ENCODE results near the gene DRAM2. TPM values are rescaled to one million over a fixed set of nuclear protein-coding genes. Genes with fewer than 3 reads are reported as not detected.

The DRAM2 gene
- total RNA-seq, 1 donor from 2014 or later = 33.9 TPM

- H3K4me1 Mint-ChIP-seq (ENCODE audit: low read depth, unreplicated experiment) = no peaks in the 10 kb centered on the region
- no peaks in the 10 kb centered on the region for H3K9me3 Mint-ChIP-seq (ENCODE audit: unreplicated experiment)
- H3K9ac ChIP-seq (ENCODE audit: low read length) = no peak overlapping the region
- H3K4me3 ChIP-seq (ENCODE audit: insufficient read depth, low read depth, low read length) = no peak overlapping the region
- H4K20me1 ChIP-seq (ENCODE audit: insufficient read depth, low read length) = peaks cover 23% of the 10 kb centered on the region
- peaks cover 66% of the 10 kb centered on the region for H3K79me2 ChIP-seq (ENCODE audit: insufficient read depth, low read length)
- no peak overlapping the region for H3K4me2 ChIP-seq (ENCODE audit: low read length)
- peaks cover 6% of the 10 kb centered on the region for H3K36me3 ChIP-seq (ENCODE audit: insufficient read depth, low read length)
- H3K4me1 ChIP-seq (ENCODE audit: insufficient read depth, low read length) = no peaks in the 10 kb centered on the region
- H3K27ac ChIP-seq (ENCODE audit: low read depth, low read length) = no peak overlapping the region
- no peaks in the 10 kb centered on the region for H3K9me3 ChIP-seq (ENCODE audit: insufficient read depth, low read depth, low read length)
- no peak for FAIRE-seq
- no peaks in the 10 kb centered on the region for H3K27me3 ChIP-seq (ENCODE audit: insufficient read depth, low read length)
- no peak overlapping the region for H2AFZ ChIP-seq (ENCODE audit: low read depth, low read length)
- H3K4me3 Mint-ChIP-seq (ENCODE audit: unreplicated experiment) = no peak overlapping the region
- DNase-seq (ENCODE audit: low read depth) = no peak
- H3K36me3 Mint-ChIP-seq (ENCODE audit: low read depth, unreplicated experiment) = peaks cover 9% of the 10 kb centered on the region
- no peak for TF ChIP-seq CTCF (IDR thresholded peaks at IDR 0.05; ENCODE audit: insufficient read depth, low read depth, low read length)
- no peak for TF ChIP-seq EZH2 (IDR thresholded peaks at IDR 0.05; ENCODE audit: insufficient read depth, low read length)
- no peak overlapping the region for H3K27ac Mint-ChIP-seq (ENCODE audit: unreplicated experiment)
- H3K27me3 Mint-ChIP-seq (ENCODE audit: low read depth, unreplicated experiment) = no peaks in the 10 kb centered on the region
These were observed 8.5 kb upstream of the DRAM2 start for GRCh38 chr1:111148376-111148881.

- Histone ChIP-seq H3K4me1 (ENCODE audit: insufficient read depth, low read length) (no peaks in the 10 kb centered on the region), H2AFZ (ENCODE audit: low read depth, low read length) (no peak overlapping the region), H3K79me2 (ENCODE audit: insufficient read depth, low read length) (peaks cover 67% of the 10 kb centered on the region), H3K27me3 (ENCODE audit: insufficient read depth, low read length) (no peaks in the 10 kb centered on the region), H3K36me3 (ENCODE audit: insufficient read depth, low read length) (peaks cover 4% of the 10 kb centered on the region), H3K27ac (ENCODE audit: low read depth, low read length) (no peak overlapping the region), H3K9me3 (ENCODE audit: insufficient read depth, low read depth, low read length) (no peaks in the 10 kb centered on the region), H4K20me1 (ENCODE audit: insufficient read depth, low read length) (peaks cover 28% of the 10 kb centered on the region), H3K9ac (ENCODE audit: low read length) (no peak overlapping the region), H3K4me3 (ENCODE audit: insufficient read depth, low read depth, low read length) (no peak overlapping the region), H3K4me2 (ENCODE audit: low read length) (no peak overlapping the region)
- no peak overlapping the region for H3K27ac Mint-ChIP-seq (ENCODE audit: unreplicated experiment)
- no peaks in the 10 kb centered on the region for H3K27me3 Mint-ChIP-seq (ENCODE audit: low read depth, unreplicated experiment)
- H3K36me3 Mint-ChIP-seq (ENCODE audit: low read depth, unreplicated experiment) = peaks cover 8% of the 10 kb centered on the region
- H3K4me1 Mint-ChIP-seq (ENCODE audit: low read depth, unreplicated experiment) = no peaks in the 10 kb centered on the region
- H3K4me3 Mint-ChIP-seq (ENCODE audit: unreplicated experiment) = no peak overlapping the region
- no peaks in the 10 kb centered on the region for H3K9me3 Mint-ChIP-seq (ENCODE audit: unreplicated experiment)
- TF ChIP-seq CTCF (IDR thresholded peaks at IDR 0.05; ENCODE audit: insufficient read depth, low read depth, low read length) = no peak
- FAIRE-seq (no peak), DNase-seq (ENCODE audit: low read depth) (no peak)
These were observed 8.1 kb upstream of the DRAM2 start for GRCh38 chr1:111147948-111148347.

- H3K9me3 Mint-ChIP-seq (ENCODE audit: unreplicated experiment) = no peaks in the 10 kb centered on the region
- Histone ChIP-seq H3K4me3 (ENCODE audit: insufficient read depth, low read depth, low read length) (no peak overlapping the region), H3K4me2 (ENCODE audit: low read length) (no peak overlapping the region), H3K9ac (ENCODE audit: low read length) (no peak overlapping the region), H3K27me3 (ENCODE audit: insufficient read depth, low read length) (no peaks in the 10 kb centered on the region), H3K36me3 (ENCODE audit: insufficient read depth, low read length) (peaks cover 4% of the 10 kb centered on the region), H3K27ac (ENCODE audit: low read depth, low read length) (no peak overlapping the region), H4K20me1 (ENCODE audit: insufficient read depth, low read length) (peaks cover 36% of the 10 kb centered on the region), H3K4me1 (ENCODE audit: insufficient read depth, low read length) (peaks cover 4% of the 10 kb centered on the region), H3K9me3 (ENCODE audit: insufficient read depth, low read depth, low read length) (no peaks in the 10 kb centered on the region), H3K79me2 (ENCODE audit: insufficient read depth, low read length) (peaks cover 79% of the 10 kb centered on the region), H2AFZ (ENCODE audit: low read depth, low read length) (no peak overlapping the region)
- FAIRE-seq (no peak), DNase-seq (ENCODE audit: low read depth) (no peak)
- H3K27ac Mint-ChIP-seq (ENCODE audit: unreplicated experiment) = no peak overlapping the region
- H3K36me3 Mint-ChIP-seq (ENCODE audit: low read depth, unreplicated experiment) = peaks cover 2% of the 10 kb centered on the region
- no peaks in the 10 kb centered on the region for H3K27me3 Mint-ChIP-seq (ENCODE audit: low read depth, unreplicated experiment)
- TF ChIP-seq EZH2 (IDR thresholded peaks at IDR 0.05; ENCODE audit: insufficient read depth, low read length) (no peak), CTCF (IDR thresholded peaks at IDR 0.05; ENCODE audit: insufficient read depth, low read depth, low read length) (no peak)
- H3K4me3 Mint-ChIP-seq (ENCODE audit: unreplicated experiment) = no peak overlapping the region
- peaks cover 9% of the 10 kb centered on the region for H3K4me1 Mint-ChIP-seq (ENCODE audit: low read depth, unreplicated experiment)
These were observed 6.3 kb upstream of the DRAM2 start for GRCh38 chr1:111145963-111146768.
